ENCODE measurements around the gene PEX11A.

PEX11A gene

DNA sequence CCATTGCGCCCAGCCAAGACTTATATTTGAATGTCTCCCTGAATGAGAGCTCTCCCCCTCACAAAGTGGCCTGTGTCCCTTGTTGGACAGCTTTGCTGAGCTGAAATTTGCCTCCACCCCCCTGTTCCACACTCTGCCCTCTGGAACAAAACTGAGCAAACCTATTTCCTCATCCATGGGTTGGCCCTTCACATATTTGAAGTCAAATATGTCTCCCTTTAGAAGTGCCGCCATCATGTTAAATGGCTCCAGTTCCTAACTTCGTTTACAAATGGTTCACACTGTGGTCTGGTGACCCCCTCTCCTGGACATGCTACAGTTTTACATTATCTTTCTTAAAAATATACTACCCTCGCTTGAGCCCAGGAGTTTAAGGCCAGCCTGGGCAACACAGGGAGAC lies 16.0 kb downstream of the PEX11A start:
- no peak for DNase-seq

DNA sequence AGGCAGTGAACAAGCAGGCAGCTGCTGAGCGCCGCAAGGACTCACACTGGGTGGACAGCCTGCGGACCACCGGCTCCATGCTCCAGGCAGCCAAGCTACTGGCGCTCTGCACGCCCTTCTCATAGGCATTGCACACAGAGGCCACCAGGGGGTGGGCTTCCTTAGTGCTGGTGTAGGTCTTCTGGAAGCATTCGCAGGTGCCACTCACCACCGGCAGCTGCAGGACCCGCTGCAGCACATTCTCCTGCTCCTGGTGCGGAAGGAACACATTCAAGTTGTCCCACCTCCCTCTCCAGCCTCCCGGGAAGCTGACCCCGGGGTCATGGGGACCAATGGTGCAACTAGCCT lies 17.4 kb downstream of the PEX11A start:
- no peak for DNase-seq

DNA sequence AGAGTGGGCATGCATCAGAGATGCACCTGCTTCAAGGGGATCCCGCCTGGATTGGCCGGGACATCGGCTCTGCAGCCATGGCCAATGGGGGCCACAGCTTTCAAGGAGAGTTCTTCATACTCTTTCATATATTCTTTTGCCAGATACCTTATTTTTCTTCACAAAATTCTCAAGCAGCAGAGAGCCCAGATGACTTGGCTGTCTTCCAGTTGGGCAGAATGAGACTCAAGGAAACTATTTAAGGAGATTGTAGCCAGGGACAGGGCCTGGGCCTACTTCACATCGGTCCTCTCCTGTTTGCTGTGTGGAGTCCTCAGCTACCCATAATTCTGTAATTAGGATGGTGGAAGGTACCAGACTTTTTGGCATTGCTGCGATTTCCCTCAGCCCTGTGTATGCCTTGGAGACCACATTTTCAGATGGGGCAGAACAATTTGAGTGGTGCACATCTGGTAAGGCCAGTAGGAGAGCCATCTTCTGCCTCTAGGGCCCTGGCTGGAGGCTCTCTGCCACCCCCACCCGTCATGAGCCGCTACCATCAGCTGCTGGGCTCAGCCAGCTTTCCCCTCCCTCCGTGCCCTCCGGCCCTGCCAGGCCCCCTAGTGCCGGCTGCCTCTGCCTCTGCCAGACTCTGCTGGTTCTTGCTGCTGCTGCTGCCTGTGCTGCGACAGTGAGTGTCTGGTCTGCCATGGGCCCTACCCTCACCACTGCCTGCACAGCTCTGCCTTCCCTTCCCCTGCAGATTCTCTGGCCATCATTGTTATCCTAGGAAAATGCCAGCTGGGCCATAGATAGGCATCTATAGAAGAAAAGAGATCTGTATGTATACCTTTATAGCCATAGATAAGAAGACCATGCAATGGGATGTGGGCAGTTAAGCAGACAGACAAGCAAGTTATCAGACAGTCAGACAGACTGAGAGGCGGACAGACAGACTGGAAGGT lies 18.1 kb downstream of the PEX11A start:
- DNase-seq: no peak

DNA sequence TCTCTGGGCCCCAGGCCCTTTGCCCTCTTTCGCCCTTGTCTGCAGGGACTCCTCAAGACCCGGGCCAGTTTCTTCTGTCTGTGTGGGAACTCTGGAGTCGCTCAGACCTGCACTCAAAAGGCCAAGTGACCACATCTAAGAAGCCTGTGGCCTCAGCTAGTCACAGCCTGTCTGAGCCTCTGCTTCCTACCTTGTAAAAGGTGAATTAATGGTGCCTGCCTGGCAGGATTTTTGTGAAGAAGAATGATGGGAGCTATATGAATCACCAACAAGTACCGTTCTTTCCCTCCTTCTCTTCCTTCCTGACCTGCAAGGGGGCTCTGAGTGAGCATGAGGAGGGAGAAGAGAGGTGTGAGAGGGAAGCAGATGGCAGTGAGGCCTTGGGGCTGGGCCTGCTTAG lies 18.9 kb downstream of the PEX11A start:
- DNase-seq: no peak

DNA sequence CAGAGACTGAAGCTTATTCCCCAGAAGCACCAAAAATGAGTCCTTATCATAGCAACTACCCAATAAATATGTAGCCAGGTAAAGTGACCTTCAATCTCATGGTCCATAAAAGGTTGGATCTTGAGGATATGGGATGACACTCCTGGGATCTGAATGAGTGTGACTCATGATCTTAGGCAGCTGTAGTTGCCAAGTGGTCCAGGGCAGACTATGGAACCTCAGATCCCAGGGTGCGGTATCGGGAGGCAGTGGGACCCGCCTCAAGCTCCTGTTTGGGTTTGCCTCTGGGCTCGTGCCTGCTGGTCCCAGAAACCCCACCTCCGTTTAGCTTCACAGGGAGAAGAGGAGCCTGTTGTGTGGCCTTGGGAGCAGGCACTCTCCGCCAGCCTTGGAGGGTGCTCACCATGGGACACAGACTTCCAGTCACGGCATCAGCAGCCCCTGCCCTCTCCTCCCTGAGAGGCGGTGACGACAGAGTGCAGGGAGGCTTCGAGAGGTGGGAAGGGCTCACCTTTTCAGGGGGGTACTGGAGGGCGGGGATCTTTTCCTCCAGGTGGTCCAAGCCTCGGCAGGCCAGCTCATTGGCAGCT lies 19.5 kb downstream of the PEX11A start:
- no peak for DNase-seq

DNA sequence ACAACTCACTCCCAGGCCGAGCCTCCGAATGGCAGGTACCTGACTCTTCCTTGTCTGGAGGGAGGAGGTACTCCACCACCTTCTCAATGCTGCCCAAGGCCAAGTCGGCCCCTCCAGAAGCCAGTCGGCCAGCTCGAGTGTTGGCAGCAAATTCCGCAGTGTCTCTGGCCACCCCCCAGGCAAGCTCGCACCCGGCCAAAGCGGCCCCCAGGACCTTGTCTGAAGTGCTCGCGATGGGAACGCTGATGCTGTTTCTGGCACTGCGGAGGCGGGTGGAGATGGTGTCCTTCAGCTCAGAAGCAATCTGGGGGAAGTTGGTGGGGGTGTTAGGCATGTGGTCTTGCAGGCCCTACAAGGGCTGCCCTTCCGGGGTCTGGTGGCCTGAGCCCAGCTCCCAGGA lies 20.6 kb downstream of the PEX11A start:
- no peak for DNase-seq

DNA sequence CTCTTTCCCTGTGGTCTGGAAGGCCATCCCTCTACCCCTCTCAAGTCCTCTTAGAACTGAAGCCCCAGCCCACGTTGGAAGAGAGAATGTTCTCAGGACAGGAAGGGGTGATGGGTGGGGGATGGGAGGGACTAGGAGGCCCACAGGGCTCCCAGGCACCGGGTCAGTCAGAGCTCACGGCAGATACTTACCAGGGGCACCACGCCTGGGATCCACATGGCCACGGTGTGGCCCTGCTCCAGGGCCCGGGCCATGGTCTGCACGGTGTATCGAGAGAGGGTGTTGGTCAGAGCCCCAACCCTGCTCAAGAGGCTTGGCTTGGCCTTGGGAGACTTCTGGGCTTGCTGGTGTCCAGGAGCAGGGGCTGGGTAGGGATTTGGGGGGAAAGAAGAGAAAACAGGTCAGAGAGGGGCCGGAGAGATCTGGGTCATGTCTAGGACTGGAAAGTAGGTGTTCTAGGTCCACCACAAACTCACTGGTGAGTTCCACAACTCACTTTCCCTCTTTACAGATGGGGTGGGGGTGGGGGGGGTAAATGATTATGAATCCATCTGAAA lies 21.2 kb downstream of the PEX11A start:
- DNase-seq: no peak

DNA sequence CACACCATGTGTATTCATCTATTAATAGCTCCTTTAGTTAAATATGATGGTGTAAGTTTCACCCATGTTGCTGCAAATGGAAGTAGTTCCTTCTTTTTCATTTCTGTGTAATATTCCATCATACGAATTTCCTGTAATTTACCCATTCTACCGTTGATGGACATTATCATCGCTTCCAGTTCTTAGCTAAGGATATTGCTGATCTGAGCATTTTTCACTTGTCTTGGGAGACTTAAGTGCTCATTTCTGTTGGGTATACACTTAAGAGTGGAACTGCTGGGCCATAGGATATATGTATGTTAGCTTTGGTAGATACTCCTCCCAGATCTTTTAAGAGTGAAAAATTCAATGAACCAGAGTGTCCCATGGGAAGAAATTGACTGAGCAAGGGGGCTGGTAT lies 22.4 kb downstream of the PEX11A start:
- no peak for DNase-seq

DNA sequence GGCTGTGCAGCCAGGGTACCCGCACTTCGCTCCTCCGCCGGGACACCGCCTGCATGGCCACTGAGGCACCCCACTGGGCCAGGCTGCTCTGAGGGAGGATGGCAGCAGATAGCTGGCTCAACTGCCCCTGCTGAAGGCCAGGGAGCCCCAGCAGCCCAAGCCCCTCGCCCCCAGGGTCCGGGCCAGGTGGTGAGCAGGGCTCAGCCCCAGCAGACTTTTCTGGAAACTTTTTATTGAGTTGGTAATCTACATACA lies 22.9 kb downstream of the PEX11A start:
- no peak for DNase-seq

DNA sequence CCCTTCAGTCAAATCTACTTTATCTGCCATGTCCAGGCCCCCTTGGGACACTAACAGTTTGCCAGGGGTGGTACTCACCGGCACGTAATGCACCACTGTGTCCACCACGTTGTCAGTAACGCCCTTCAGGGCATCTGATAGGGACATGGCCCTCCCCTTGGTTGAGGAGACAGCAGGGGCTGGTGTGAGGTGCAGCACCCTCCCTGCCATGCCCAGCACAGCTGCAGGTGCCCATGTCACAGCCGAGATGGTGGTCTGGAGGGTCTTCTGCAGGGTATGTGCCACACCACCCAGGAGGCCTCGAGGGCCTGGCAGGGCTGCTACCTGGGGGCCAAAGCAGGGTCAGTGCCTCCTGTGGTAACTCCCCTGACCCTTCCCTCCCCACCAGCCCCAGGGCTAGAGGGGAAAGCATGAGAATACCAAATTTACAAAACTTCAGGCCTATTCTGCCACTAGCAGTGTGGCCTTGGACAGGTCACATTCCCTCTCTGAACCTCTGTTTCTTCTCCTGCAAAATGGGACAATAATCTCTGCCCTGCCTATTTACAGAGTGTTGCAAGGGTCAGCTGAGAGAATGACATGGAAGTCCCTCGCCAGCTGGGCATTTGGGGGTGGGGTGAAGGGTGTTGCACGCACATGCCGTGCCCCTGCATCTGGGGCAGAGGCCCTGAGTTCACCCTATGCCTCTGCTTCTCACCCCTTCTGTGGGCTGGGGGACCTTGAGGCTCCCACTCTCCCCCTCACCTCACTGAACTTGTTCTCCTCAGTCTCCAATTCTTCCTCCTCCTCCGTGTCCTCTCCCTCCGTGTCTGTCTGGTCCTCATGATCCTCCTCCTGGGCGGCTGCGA lies 23.5 kb downstream of the PEX11A start:
- DNase-seq: no peak

DNA sequence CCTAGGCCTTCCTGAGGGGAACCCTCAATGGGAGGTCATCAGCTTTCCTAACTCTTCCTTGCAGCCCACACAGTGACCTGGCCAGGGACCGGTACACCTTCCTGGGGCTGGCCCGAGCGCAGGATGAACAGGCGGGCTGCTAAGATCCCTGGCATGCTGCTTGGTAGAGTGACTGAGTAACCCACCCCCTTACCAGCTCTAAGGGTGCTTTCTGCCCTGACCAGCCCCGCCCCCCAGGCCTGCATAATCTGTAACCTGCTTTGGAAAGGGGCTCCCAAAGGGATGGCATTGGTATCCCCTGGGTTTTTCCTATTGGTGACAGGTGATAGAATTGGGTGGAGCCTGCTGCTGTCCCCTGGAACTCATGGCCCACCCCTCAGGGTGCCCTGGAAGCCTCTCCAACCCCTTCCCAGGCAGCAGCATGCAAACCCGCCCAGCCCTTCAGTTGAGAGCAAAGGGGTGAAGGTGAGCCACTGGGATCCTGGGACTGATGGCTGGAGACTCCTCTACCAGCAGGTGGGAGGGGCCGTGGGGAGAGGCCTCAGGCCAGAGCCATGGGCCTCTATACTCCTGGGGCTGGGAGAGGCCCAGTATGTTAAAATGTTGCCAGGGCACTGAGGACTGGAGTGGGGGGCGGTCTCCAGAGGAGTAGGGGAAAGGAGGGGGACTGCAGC lies 24.2 kb downstream of the PEX11A start:
- no peak for DNase-seq

DNA sequence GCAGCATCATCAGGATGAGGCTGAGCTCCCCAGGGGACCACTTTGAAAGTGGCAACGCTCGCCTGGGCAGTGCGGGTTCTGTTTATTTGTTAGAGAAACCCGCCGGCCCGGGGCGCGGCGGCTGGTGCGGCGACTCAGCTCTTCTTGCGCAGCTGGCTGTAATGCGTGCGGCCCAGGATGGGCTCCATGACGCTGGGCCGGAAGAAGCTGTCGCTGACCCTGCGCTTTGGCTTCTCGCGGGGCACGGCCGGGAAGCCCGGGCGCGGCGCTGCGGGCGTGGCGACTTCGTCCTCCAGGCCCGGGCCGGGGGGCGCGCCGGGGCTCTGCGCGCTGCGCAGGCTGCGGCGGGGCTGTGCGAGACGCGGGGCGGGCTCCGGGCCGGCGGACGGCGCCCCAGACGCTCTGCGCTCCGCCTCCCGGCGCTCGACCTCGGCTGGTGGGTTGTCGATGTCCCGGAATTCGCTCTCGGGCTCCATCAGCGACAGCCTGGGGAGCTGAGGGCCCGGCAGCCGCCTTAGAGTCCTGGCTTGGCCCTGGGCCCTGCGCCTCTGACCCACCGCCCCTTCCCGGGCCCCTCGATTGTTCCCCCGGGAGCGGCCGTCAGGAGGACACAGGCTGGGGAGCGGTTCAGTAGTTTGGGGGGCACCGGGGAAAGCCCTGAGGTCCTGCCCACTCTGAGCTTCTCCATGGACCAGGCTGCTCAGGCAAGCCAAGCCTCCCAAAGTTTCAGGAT lies 24.9 kb downstream of the PEX11A start:
- DNase-seq: no peak

DNA sequence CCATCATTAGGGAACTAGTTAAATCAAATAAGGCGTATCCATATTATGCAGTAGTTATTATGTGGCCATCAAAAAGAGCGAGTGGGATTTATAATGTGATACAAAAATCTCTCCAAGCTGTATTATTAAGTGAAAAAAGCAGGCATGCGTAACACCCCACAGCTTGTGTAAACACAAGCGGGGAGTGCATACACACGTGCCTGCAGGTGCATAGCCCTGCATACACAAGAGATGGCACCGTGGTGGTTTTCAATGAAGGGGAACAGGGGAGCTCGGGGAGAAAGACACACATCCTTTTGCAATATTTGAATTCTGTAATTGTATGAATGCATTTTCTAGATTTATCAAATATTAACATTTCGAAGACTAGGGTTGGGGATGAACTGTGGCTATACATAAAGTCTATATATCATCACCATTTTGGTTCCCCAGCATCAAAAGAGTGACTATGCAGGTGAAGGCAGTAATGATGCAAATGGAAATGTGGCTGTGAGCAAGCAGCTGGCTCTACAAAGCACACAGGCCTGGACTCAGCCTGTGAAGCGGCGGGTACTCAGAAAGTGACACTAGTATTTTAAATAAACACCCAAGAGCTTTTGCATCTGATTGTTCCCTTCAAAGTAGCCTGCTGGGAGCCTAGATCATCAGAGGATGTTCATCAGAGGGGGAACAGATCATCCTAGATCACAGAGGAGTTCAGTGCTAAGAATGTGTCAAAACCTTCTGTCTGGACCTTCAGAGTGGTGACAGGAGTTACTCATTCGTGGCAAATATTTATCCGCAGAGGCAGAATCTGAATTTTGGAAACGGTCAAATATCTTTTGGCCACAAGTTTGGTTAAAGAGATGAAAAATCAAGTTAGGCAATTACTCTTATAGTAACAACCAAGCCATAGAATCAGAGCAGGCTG lies 25.9 kb downstream of the PEX11A start:
- no peak for DNase-seq

DNA sequence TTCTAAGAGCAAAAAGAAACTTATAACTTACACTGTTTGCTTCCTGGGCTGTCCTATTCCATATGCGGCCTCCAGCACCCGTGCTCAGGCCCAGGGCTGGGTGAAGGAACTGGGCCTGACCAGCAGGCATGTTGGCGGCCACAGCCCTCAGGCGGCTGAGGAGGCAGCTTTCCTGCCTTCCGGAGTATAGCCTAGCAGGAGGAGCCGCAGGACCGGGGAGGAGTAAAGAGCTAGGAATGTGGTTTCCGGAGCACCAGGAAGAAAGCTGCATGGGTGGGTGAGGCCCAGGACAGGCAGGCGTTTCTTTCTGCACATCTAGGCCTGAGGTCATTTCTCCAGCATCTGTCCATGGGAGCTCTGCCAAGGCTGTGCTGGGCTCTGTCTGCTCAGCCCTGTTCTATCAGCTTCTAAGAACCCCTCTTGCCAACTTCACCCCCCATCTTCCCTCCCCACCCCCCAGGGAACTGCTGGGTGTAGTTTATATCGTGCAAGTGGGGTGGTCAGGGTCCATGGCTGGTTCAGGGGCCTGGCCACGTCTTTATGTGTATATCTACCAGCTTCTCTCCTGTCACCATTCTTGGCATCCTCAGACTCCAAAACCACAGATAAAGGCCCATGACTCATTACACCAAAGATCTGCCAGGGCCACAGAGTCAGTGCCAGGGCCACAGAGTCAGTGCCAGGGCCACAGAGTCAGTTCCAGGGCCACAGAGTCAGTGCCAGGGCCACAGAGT lies 27.5 kb downstream of the PEX11A start:
- DNase-seq: no peak

DNA sequence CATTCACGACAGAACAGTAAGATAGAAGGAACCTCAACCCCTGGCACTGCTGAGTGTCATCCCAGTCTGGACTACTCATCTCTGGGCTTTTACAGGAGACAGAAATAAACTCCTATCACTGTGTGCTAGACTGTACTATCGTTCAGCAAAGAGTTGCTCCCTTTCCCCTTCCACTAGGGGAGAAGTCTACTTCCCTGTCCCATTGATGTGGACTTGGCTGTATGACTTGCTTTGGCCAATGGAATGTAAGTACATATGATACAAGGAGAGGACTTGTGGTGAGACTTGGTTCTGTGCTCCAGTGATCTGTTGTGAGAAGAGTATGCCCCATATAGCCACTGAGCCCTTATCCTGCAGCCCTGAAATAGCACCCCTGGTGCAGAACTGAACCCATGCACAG lies 30.0 kb downstream of the PEX11A start:
- DNase-seq: no peak

DNA sequence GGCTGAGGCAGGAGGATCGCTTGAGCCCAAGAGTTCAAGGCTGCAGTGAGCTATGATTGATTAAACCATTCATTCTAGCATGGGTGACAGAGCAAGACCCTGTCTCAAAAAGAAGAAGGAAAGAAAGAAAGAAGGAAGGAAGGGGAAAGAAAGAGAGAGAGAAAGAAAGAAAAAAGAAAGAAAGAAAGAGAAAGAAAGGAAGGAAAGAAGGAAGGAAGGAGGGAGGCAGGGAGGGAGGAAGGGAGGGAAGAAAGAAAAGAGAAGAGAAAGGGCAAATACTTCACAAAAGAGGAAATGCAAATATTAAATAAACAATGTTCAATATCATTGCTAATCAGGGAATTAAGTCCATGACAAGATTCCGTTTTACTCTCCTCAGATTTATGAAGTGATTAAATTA lies 31.3 kb downstream of the PEX11A start:
- no peak for DNase-seq

DNA sequence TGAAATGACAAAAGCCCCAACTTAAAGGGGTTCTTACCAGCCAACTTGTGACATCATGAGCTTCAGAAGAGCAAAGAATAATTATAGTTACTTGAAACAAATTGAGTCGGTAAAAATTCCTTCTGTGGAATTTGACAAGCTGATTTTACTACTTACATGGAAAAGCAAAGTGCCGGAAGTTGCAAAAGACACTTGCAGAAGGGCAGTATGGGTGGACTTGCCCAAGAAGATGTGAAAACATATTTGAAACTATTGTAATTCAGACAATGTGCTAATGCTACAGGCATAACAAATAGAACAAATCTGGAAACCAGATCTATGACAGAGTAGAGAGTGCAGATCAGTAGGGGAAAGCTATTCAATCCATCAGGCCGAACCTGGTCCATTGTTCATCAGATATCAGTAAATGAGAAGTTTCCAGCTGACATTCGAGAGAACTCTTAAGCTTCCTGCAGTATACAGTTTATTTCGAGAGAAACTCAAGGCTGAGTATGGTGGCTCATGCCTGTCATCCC lies 32.8 kb downstream of the PEX11A start:
- no peak for DNase-seq

DNA sequence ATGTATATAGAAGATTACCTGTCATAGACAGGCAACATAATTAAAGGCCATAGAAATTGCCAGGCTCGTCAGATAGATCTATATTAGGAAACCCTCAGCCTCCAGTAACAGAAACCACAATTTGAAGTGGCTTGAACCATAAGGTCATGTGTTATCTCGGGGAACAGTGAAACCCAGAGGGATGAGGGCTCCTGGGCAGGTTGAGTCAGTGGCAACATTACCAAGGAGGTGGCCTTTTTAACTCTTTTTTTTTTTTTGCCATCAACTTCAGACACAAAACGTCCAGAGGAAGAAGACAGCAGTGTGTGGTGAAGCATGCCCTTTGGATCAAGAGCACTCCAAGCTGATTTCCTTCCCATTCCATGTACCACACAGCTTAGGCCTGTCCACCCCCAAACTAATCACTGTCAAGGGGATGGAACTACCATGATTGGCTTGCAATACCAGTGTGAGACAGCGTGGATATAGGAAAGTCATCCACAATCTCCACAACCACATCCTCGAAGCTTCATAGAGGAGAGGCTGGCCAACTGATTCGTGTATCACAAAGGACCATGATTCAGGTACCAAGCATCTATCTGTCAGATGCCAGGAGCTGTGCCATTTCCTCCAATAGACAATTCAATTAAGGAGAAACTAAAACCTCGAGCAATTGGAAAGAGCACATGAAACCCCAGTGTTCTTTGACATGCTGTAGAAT lies 34.3 kb downstream of the PEX11A start:
- no peak for DNase-seq

All from CD4-positive, alpha-beta T cell treated with Interleukin-6 for 4 hours (primary cell).